A673 (cell line): ENCODE data around the gene KCNQ2. TPM values are rescaled to one million over a fixed set of nuclear protein-coding genes. Genes with fewer than 3 reads are reported as not detected.

ENCODE experiments used
- BruUV-seq: library from RNA; stranded (reverse); fragments of 400-500 nt; replicated peaks from 2 replicates; lab custom pipeline; 2021; lab: Mats Ljungman, UMichigan
- CTCF ChIA-PET: fragments of 300-600 bp; sonication (Branson Sonifier 250); formaldehyde crosslinking; loops from one replicate; lab custom pipeline; 2022; ENCODE audit warnings: antibody characterized with exemption; lab: Charles Lee
- POLR2A ChIA-PET: fragments of 300-600 bp; sonication (Branson Sonifier 250); formaldehyde crosslinking; loops from one replicate; lab custom pipeline; 2022; ENCODE audit warnings: antibody characterized with exemption; ENCODE audit not compliant: low non-redundant PET; lab: Charles Lee
- DNase-seq: peaks from one replicate; pipeline ENCODE4 v3.0.0-alpha.2; 2015; ENCODE audit warnings: low spot score
- H3K27ac ChIP-seq: fragments of 200-600 bp; sonication (generic); 2 replicates; pipeline ENCODE4 v1.5.1; 2016; ENCODE audit warnings: mixed run types, low read depth, mild to moderate bottlenecking, mixed read lengths, antibody characterized with exemption, low read length; ENCODE audit not compliant: poor library complexity, severe bottlenecking
- H3K27me3 ChIP-seq: fragments of 200-600 bp; sonication (generic); replicated peaks from 2 replicates; pipeline ENCODE4 v1.6.1; 2017; ENCODE audit warnings: mixed run types, low read depth, mild to moderate bottlenecking, mixed read lengths, antibody characterized with exemption, low read length; ENCODE audit not compliant: insufficient read depth, poor library complexity
- H3K36me3 ChIP-seq: fragments of 200-600 bp; sonication (generic); 2 replicates; pipeline ENCODE4 v1.6.1; 2016; ENCODE audit warnings: mixed run types, mild to moderate bottlenecking, mixed read lengths, antibody characterized with exemption, low read length; ENCODE audit not compliant: insufficient read depth, poor library complexity, severe bottlenecking
- H3K4me1 ChIP-seq: fragments of 200-600 bp; sonication (generic); 2 replicates; pipeline ENCODE4 v1.6.1; 2017; ENCODE audit warnings: mixed run types, mild to moderate bottlenecking, mixed read lengths, antibody characterized with exemption, low read length; ENCODE audit not compliant: insufficient read depth, poor library complexity, severe bottlenecking
- H3K4me3 ChIP-seq: fragments of 200-600 bp; sonication (generic); 2 replicates; pipeline ENCODE4 v1.5.1; 2016; ENCODE audit warnings: low read depth, mixed run types, mild to moderate bottlenecking, mixed read lengths, low read length; ENCODE audit not compliant: poor library complexity, severe bottlenecking
- H3K9me3 ChIP-seq: fragments of 200-600 bp; sonication (generic); 2 replicates; pipeline ENCODE4 v1.6.1; 2016; ENCODE audit warnings: mixed run types, low read depth, mild to moderate bottlenecking, mixed read lengths, antibody characterized with exemption, low read length; ENCODE audit not compliant: poor library complexity, severe bottlenecking
- EZH2 ChIP-seq: fragments of 200-600 bp; sonication (generic); IDR thresholded peaks from 2 replicates; pipeline ENCODE4 v1.6.1; 2017; ENCODE audit warnings: borderline replicate concordance, low read depth, mild to moderate bottlenecking, mixed read lengths, antibody characterized with exemption, low read length; ENCODE audit not compliant: poor library complexity, severe bottlenecking
- intact Hi-C: fragments of 100-400 bp; cut with micrococcal nuclease; formaldehyde crosslinking; loops from one replicate; pipeline ENCODE4 v1.10.0; 2022; ENCODE audit not compliant: unreplicated experiment
- total RNA-seq: library from RNA; stranded (reverse); gene quantifications from 2 replicates; pipeline ENCODE4 v1.2.3, GENCODE V29; 2021
- TF ChIP-seq, protein P1 (sequence below): fragments of 300-800, 200-600 bp; sonication (generic); conservative IDR thresholded peaks from 2 replicates; pipeline ENCODE4 v1.5.1; 2017; ENCODE audit warnings: low read depth, mild to moderate bottlenecking, antibody characterized with exemption, low read length, moderate library complexity, mixed read lengths

The KCNQ2 gene
- total RNA-seq, 1 experiment from 2014 or later: 6.6 TPM

DNA sequence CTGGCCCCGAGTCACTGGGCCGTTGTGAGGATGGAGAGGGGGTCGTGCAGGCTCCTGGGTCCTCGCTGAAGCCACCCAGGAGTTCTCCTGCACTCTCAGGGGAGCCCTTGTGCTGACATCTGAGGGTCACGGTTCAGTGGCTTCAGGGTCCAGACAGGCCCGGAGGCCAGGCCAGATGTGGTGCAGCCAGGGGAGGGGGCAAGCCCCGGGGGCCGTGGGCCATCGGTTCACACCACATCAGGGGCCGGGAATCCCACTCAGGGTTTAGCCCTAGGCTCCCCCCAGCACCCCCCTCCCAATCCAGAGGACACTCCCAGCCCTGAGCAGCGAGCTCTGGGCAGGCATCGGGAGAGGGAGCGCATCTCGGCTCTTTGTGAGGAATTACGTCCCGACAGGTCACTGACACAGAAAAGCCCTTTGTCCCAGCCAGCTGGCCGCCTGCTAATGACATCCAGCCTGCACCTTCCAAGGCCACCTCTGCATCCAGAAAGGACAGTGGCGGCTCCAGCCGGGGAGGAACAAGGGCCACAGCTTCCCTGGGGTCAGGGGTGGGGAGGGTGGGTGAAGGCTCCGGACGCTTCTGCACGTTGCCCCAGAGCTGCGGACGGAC, 104.9 kb downstream of the KCNQ2 start:
- POLR2A ChIA-PET: no interaction called here
- H3K27ac ChIP-seq: no peak overlapping the region
- intact Hi-C loops: no loop called here

DNA sequence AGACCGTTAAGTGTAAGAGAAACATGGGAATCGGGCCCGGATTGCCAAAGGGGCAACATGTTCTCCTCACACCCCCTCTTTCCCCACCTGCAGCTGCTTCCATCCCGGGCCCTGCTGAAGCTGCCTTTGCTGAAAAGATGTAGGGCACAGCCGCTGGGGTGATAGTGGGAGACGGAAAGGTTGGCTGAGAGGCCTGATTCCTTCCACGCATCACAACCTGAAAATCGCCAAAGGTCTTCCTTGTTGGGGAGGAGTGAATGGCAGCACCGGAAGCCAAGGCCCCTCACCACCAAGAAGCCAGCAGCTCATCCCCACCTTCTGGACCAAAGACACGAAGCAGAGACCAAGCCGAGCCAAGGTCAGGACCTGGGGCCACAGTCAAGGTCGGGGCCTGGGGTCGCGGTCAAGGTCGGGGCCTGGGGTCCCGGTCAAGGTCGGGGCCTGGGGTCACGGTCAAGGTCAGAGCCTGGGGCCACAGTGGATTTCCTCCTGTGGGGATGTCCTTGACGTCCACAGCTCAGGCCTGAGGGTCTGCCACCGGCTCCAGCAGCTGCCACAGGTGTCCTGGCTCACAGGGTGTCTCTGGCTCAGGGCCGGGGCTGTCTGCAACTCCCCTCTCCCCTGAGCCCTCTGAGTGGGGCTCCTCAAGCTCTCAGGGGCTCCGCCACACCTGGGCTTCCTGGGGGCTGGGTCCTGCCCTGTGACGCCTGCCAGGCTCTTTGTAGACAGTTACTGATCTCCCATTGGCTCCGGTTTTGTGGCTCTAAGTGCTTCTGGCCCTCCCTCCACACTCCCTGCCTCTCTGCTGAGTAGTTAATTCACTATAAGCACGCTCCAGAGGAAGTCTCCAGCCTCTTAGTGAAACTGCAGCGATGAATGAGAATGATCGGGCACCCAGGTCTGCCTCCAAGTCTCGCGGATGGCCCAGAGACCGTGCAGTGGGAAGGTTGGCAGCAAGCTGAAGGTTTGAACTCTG, 105.8 kb downstream of the KCNQ2 start:
- ChIA-PET POLR2A (no interaction called here), CTCF (no interaction called here)
- H3K36me3 ChIP-seq: no peaks in the 10 kb centered on the region
- TF ChIP-seq, protein P1, sequence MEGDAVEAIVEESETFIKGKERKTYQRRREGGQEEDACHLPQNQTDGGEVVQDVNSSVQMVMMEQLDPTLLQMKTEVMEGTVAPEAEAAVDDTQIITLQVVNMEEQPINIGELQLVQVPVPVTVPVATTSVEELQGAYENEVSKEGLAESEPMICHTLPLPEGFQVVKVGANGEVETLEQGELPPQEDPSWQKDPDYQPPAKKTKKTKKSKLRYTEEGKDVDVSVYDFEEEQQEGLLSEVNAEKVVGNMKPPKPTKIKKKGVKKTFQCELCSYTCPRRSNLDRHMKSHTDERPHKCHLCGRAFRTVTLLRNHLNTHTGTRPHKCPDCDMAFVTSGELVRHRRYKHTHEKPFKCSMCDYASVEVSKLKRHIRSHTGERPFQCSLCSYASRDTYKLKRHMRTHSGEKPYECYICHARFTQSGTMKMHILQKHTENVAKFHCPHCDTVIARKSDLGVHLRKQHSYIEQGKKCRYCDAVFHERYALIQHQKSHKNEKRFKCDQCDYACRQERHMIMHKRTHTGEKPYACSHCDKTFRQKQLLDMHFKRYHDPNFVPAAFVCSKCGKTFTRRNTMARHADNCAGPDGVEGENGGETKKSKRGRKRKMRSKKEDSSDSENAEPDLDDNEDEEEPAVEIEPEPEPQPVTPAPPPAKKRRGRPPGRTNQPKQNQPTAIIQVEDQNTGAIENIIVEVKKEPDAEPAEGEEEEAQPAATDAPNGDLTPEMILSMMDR: no peak
- no peak for TF ChIP-seq EZH2
- intact Hi-C loops: no loop called here
- H3K27me3 ChIP-seq: peaks cover 9% of the 10 kb centered on the region
- no peaks in the 10 kb centered on the region for H3K9me3 ChIP-seq
- no peaks in the 10 kb centered on the region for H3K4me1 ChIP-seq
- BruUV-seq: no TSS peak
- no peak overlapping the region for H3K27ac ChIP-seq
- no peak overlapping the region for H3K4me3 ChIP-seq
- peak; percentile 32 for DNase-seq

More for the DNA sequence above, 104.9 kb downstream of the KCNQ2 start:
- TF ChIP-seq, protein P1: no peak
- no peak for TF ChIP-seq EZH2
- DNase-seq: no peak
- no TSS peak for BruUV-seq
- H3K4me3 ChIP-seq: no peak overlapping the region
- H3K36me3 ChIP-seq: no peaks in the 10 kb centered on the region
- peaks cover 14% of the 10 kb centered on the region for H3K27me3 ChIP-seq
- H3K4me1 ChIP-seq: no peaks in the 10 kb centered on the region
- H3K9me3 ChIP-seq: no peaks in the 10 kb centered on the region
- CTCF ChIA-PET: no interaction called here

DNA sequence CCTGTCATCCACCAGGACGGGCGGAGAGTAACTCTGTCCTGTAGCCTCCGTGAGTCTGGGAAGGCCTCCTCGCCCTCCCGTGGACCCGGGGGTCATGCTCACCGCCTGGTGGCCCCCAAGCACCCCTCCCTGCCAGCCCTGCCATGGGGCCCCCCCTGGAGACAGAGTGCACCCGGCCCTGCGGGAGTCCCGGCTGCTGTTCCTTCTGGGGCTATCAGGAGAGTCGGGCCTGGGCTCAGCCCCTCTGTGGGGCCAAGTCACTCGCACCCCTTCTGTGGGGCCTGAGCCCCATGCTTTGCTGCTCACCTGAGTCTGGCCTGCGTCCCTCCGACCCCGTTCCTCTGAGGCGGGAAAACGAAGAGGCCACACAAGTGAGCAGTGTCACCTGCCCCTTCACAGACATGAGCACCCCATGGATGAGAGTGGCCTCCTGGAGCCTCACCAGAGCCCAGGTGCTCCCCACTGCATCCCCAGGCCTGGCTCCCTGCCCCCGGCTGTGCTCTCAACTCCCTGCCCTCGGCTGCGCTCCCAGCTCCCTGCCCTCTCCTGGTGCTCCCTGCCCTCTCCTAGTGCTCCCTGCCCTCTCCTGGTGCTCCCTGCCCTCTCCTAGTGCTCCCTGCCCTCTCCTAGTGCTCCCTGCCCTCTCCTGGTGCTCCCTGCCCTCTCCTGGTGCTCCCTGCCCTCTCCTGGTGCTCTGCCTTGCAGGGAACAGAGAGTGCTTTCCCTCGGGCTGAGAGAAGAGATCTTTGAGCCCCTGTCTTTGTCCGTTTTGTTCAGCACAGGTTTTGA, 106.7 kb downstream of the KCNQ2 start:
- CTCF ChIA-PET: no interaction called here

More for the DNA sequence above, 106.7 kb downstream of the KCNQ2 start:
- POLR2A ChIA-PET: no interaction called here
- intact Hi-C loops: no loop called here
- Histone ChIP-seq H3K36me3 (no peaks in the 10 kb centered on the region), H3K4me3 (no peak overlapping the region), H3K4me1 (no peaks in the 10 kb centered on the region), H3K27me3 (peaks cover 3% of the 10 kb centered on the region), H3K27ac (no peak overlapping the region), H3K9me3 (no peaks in the 10 kb centered on the region)
- no TSS peak for BruUV-seq
- DNase-seq: no peak
- TF ChIP-seq, protein P1: no peak
- no peak for TF ChIP-seq EZH2
